Measurements from ENCODE around the gene EMILIN1. TPM values are rescaled to one million over a fixed set of nuclear protein-coding genes. Genes with fewer than 3 reads are reported as not detected.

Gene EMILIN1
- total and polyA plus RNA-seq, 2 donors (not counting 1 experiment from before 2014, with no cell fraction given) = 0.24 to 0.52 TPM

- no peaks in the 10 kb centered on the region for H3K27me3 ChIP-seq (replicated peaks in 1 of 4; ENCODE audit: control extremely low read depth in 1 of 4, control insufficient read depth in 3 of 4, insufficient read depth in 4 of 4, low read length in 3 of 4)
- peaks cover 6 to 23% of the 10 kb centered on the region in 2 experiments for H3K36me3 ChIP-seq (replicated peaks in 1 of 2; ENCODE audit: control extremely low read depth in 1 of 2, control insufficient read depth in 1 of 2, extremely low read depth in 1 of 2, insufficient read depth in 2 of 2, low read length in 1 of 2)
- no peaks in the 10 kb centered on the region for H3K9me3 ChIP-seq (ENCODE audit: control extremely low read depth in 1 of 3, control insufficient read depth in 2 of 3, insufficient read depth in 1 of 3, low read length in 2 of 3)
- Mint-ChIP-seq H3K9me3 (ENCODE audit: insufficient read depth) (no peaks in the 10 kb centered on the region), H3K4me3 (peak overlapping the region; percentile 84), H3K27me3 (no peaks in the 10 kb centered on the region), H3K27ac (peak overlapping the region; percentile 32), H3K4me1 (peaks cover 67% of the 10 kb centered on the region)
- no peak overlapping the region for H3K4me3 ChIP-seq (ENCODE audit: control extremely low read depth in 1 of 5, extremely low read depth in 1 of 5, insufficient read depth in 1 of 5, low read depth in 2 of 5, low read length in 4 of 5)
- 84% methylated on average over 3 of the region's 5 CpGs for WGBS (ENCODE audit: insufficient coverage)
- TF ChIP-seq CTCF (IDR thresholded peaks at IDR 0.05) (no peak), EZH2 (IDR thresholded peaks at IDR 0.05; ENCODE audit: borderline replicate concordance, insufficient read depth, low read depth, low read length, poor library complexity, severe bottlenecking) (no peak)
- DNase-seq = no peak
- H2AFZ ChIP-seq (ENCODE audit: insufficient read depth, low read depth, low read length, poor library complexity, severe bottlenecking) = no peak overlapping the region
- ChIA-PET POLR2A (interaction anchor here (1.2 to 3.4 kb wide), 2 partner anchors 9 to 22 kb away, joined by 4 to 48 read pairs; partner anchors contain the start of gene AGBL5), CTCF (interaction anchor here (0.6 to 3.3 kb wide), 6 partner anchors 9 to 660 kb away, joined by 4 to 30 read pairs (median 9); partner anchors contain the start of gene KHK)
- intact Hi-C loops (cut with micrococcal nuclease) = no loop called here
- H4K20me1 ChIP-seq (ENCODE audit: control insufficient read depth, insufficient read depth, low read length, poor library complexity, severe bottlenecking) = peaks cover 17% of the 10 kb centered on the region
- no peak overlapping the region for H3K27ac ChIP-seq (ENCODE audit: low read length in 2 of 2)
- no peak for ATAC-seq (ENCODE audit: low read depth)
- H3K4me2 ChIP-seq (replicated peaks; ENCODE audit: low read depth, low read length, poor library complexity, severe bottlenecking) = no peak overlapping the region
- H3K9ac ChIP-seq (ENCODE audit: low read length) = no peak overlapping the region
- peaks cover 35 to 43% of the 10 kb centered on the region in 2 donors for H3K4me1 ChIP-seq (ENCODE audit: control insufficient read depth in 2 of 2, insufficient read depth in 2 of 2, low read length in 2 of 2)
- H3K79me2 ChIP-seq (ENCODE audit: control insufficient read depth, insufficient read depth, low read length) = peaks cover 33% of the 10 kb centered on the region
Measured at GRCh38 chr2:27072920-27073319, 5.5 kb upstream of the EMILIN1 start.

GRCh38 chr2:27073782-27074181, 4.6 kb upstream of the EMILIN1 start:
- ChIA-PET POLR2A (no interaction called here), CTCF (interaction anchor here (0.7 to 1.6 kb wide), 4 partner anchors 11 to 33 kb away, joined by 3 read pairs; partner anchors contain the start of gene AGBL5)
- WGBS (ENCODE audit: insufficient coverage) = 92% methylated on average over 2 of the region's 2 CpGs
- Histone ChIP-seq H3K79me2 (ENCODE audit: control insufficient read depth, insufficient read depth, low read length) (peaks cover 25% of the 10 kb centered on the region), H3K4me1 (ENCODE audit: control insufficient read depth in 2 of 2, insufficient read depth in 2 of 2, low read length in 2 of 2) (peaks cover 35 to 44% of the 10 kb centered on the region in 2 donors), H3K4me3 (ENCODE audit: control extremely low read depth in 1 of 5, extremely low read depth in 1 of 5, insufficient read depth in 1 of 5, low read depth in 2 of 5, low read length in 4 of 5) (no peak overlapping the region), H3K9me3 (ENCODE audit: control extremely low read depth in 1 of 3, control insufficient read depth in 2 of 3, insufficient read depth in 1 of 3, low read length in 2 of 3) (no peaks in the 10 kb centered on the region), H3K9ac (ENCODE audit: low read length) (no peak overlapping the region), H3K36me3 (replicated peaks in 1 of 2; ENCODE audit: control extremely low read depth in 1 of 2, control insufficient read depth in 1 of 2, extremely low read depth in 1 of 2, insufficient read depth in 2 of 2, low read length in 1 of 2) (peaks cover under 1 to 15% of the 10 kb centered on the region in 2 experiments), H3K27ac (ENCODE audit: low read length in 2 of 2) (no peak overlapping the region), H2AFZ (ENCODE audit: insufficient read depth, low read depth, low read length, poor library complexity, severe bottlenecking) (no peak overlapping the region), H4K20me1 (ENCODE audit: control insufficient read depth, insufficient read depth, low read length, poor library complexity, severe bottlenecking) (peaks cover 13% of the 10 kb centered on the region), H3K27me3 (replicated peaks in 1 of 4; ENCODE audit: control extremely low read depth in 1 of 4, control insufficient read depth in 3 of 4, insufficient read depth in 4 of 4, low read length in 3 of 4) (peaks cover 0 to under 1% (median under 1%) of the 10 kb centered on the region in 4 experiments), H3K4me2 (replicated peaks; ENCODE audit: low read depth, low read length, poor library complexity, severe bottlenecking) (no peak overlapping the region)
- H3K9me3 Mint-ChIP-seq (ENCODE audit: insufficient read depth) = no peaks in the 10 kb centered on the region
- ATAC-seq (ENCODE audit: low read depth) = no peak
- H3K27me3 Mint-ChIP-seq = no peaks in the 10 kb centered on the region
- peak overlapping the region; percentile 23 for H3K27ac Mint-ChIP-seq
- intact Hi-C loops (cut with micrococcal nuclease) = no loop called here
- peaks cover 66% of the 10 kb centered on the region for H3K4me1 Mint-ChIP-seq
- TF ChIP-seq EZH2 (IDR thresholded peaks at IDR 0.05; ENCODE audit: borderline replicate concordance, insufficient read depth, low read depth, low read length, poor library complexity, severe bottlenecking) (no peak), CTCF (IDR thresholded peaks at IDR 0.05) (no peak)
- no peak for DNase-seq
- H3K4me3 Mint-ChIP-seq = peak overlapping the region; percentile 10
